CD8-positive, alpha-beta memory T cell (primary cell): Measurements from ENCODE around the gene ZP3. TPM values are rescaled to one million over a fixed set of nuclear protein-coding genes. Genes with fewer than 3 reads are reported as not detected.
"Not testable (repeated sequence)": the region's sequence is repeated elsewhere in the genome, so short reads cannot be mapped to it uniquely, and the experiment has no call there.

Source experiments
- CTCF ChIA-PET: fragments of 350-600 bp; sonication (Branson Sonifier 250); formaldehyde crosslinking; loops from one replicate; lab custom pipeline; 2021; ENCODE audit warnings: antibody characterized with exemption; lab: Charles Lee
- POLR2A ChIA-PET: fragments of 350-600 bp; sonication (Branson Sonifier 250); formaldehyde crosslinking; loops from one replicate; lab custom pipeline; 2021; ENCODE audit warnings: antibody characterized with exemption; lab: Charles Lee
- DNase-seq, 5 donors: peaks; one replicate each; pipeline versions ENCODE4 v3.0.0 to v3.0.0-alpha.2; 2020 to 2022; ENCODE audit warnings: mixed read lengths in 1 of 5
- H3K27ac ChIP-seq: one replicate; pipeline ENCODE4 v1.7.0; 2013; ENCODE audit warnings: low read depth, mild to moderate bottlenecking, low read length, moderate library complexity
- H3K27me3 ChIP-seq: 2 replicates; pipeline ENCODE4 v1.7.0; 2013; ENCODE audit warnings: low read length, mild to moderate bottlenecking; ENCODE audit not compliant: insufficient read depth, poor library complexity, severe bottlenecking
- H3K36me3 ChIP-seq: 2 replicates; pipeline ENCODE4 v1.7.0; 2013; ENCODE audit warnings: mild to moderate bottlenecking, low read length, moderate library complexity; ENCODE audit not compliant: insufficient read depth
- H3K4me1 ChIP-seq: 2 replicates; pipeline ENCODE4 v1.7.0; 2013; ENCODE audit warnings: mild to moderate bottlenecking, low read length, moderate library complexity; ENCODE audit not compliant: insufficient read depth
- H3K4me3 ChIP-seq: 2 replicates; pipeline ENCODE4 v1.7.0; 2013; ENCODE audit warnings: mild to moderate bottlenecking, low read length
- H3K9me3 ChIP-seq: 2 replicates; pipeline ENCODE4 v1.7.0; 2013; ENCODE audit warnings: mild to moderate bottlenecking, low read length
- H3K27ac Mint-ChIP-seq, 8 donors: one replicate each; pipeline ENCODE4 v1.8.0; 2020 to 2021; ENCODE audit warnings: mixed read lengths in 8 of 8, mild to moderate bottlenecking in 6 of 8, inconsistent platforms in 3 of 8, moderate library complexity in 3 of 8
- H3K27me3 Mint-ChIP-seq, 2 donors: one replicate each; pipeline ENCODE4 v1.8.0; 2020 to 2021; ENCODE audit warnings: mixed read lengths in 2 of 2, mild to moderate bottlenecking in 1 of 2, moderate library complexity in 1 of 2
- H3K36me3 Mint-ChIP-seq, 3 donors: one replicate each; pipeline ENCODE4 v1.8.0; 2020 to 2021; ENCODE audit warnings: mixed read lengths in 3 of 3, inconsistent platforms in 1 of 3, mild to moderate bottlenecking in 1 of 3
- H3K4me1 Mint-ChIP-seq, 3 donors: one replicate each; pipeline ENCODE4 v1.8.0; 2020 to 2021; ENCODE audit warnings: mixed read lengths in 3 of 3, inconsistent platforms in 1 of 3, mild to moderate bottlenecking in 1 of 3
- H3K4me3 Mint-ChIP-seq, 7 donors: one replicate each; pipeline ENCODE4 v1.8.0; 2020 to 2021; ENCODE audit warnings: mixed read lengths in 7 of 7, mild to moderate bottlenecking in 6 of 7, moderate library complexity in 4 of 7, inconsistent platforms in 2 of 7
- H3K9me3 Mint-ChIP-seq, 5 donors: one replicate each; pipeline ENCODE4 v1.8.0; 2020 to 2022; ENCODE audit warnings: mixed read lengths in 5 of 5, mild to moderate bottlenecking in 3 of 5, moderate library complexity in 2 of 5, inconsistent platforms in 1 of 5
- polyA plus RNA-seq: library from polyadenylated mRNA; unstranded; fragments of 300-500 nt; fragmentation: Illumina TruSeq; gene quantifications from one replicate; pipeline ENCODE4 v1.2.3, GENCODE V29; 2021
- total RNA-seq, 2 experiments: library from RNA; stranded (reverse); gene quantifications; one replicate each; pipeline ENCODE4 v1.2.3, GENCODE V29; 2021

Gene ZP3
- total and polyA plus RNA-seq, 3 experiments from 2014 or later: 1.6 to 2.2 (median 1.6) TPM

GRCh38 chr7:76409537-76409936 is 15.2 kb upstream of the ZP3 start, which contains the start of gene SSC4D:
Gene SSC4D, minus strand, starts transcription at chr7:76409697. Its CDS starts 5,258 bp downstream, at chr7:76404439.
- H3K4me1 ChIP-seq: no peaks in the 10 kb centered on the region
- DNase-seq: no peak
- H3K9me3 ChIP-seq: no peaks in the 10 kb centered on the region
- ChIA-PET CTCF (no interaction called here), POLR2A (no interaction called here)
- no peaks in the 10 kb centered on the region for H3K27me3 ChIP-seq
- no peaks in the 10 kb centered on the region for H3K36me3 ChIP-seq
- Mint-ChIP-seq H3K4me3 (no peak within 1 kb of the TSS), H3K36me3 (no peaks in the 10 kb centered on the region), H3K9me3 (no peaks in the 10 kb centered on the region), H3K4me1 (no peaks in the 10 kb centered on the region), H3K27ac (no peak within 1 kb of the TSS), H3K27me3 (peaks cover 0 to 2% of the 10 kb centered on the region in 2 donors)
- no peak within 1 kb of the TSS for H3K4me3 ChIP-seq
- no peak within 1 kb of the TSS for H3K27ac ChIP-seq

- H3K9me3 Mint-ChIP-seq: no peaks in the 10 kb centered on the region
- ChIA-PET CTCF (no interaction called here), POLR2A (no interaction called here)
- DNase-seq: no peak
- H3K27me3 Mint-ChIP-seq: peaks cover 0 to 2% of the 10 kb centered on the region in 2 donors
- no peaks in the 10 kb centered on the region for H3K36me3 ChIP-seq
- no peak overlapping the region for H3K27ac ChIP-seq
- H3K4me3 Mint-ChIP-seq: no peak overlapping the region
- no peaks in the 10 kb centered on the region for H3K27me3 ChIP-seq
- no peaks in the 10 kb centered on the region for H3K4me1 ChIP-seq
- H3K4me1 Mint-ChIP-seq: no peaks in the 10 kb centered on the region
- no peak overlapping the region for H3K4me3 ChIP-seq
- no peaks in the 10 kb centered on the region for H3K36me3 Mint-ChIP-seq
- H3K9me3 ChIP-seq: no peaks in the 10 kb centered on the region
- no peak overlapping the region for H3K27ac Mint-ChIP-seq
These were observed 13.1 kb upstream of the ZP3 start for GRCh38 chr7:76411626-76412025.

DNA sequence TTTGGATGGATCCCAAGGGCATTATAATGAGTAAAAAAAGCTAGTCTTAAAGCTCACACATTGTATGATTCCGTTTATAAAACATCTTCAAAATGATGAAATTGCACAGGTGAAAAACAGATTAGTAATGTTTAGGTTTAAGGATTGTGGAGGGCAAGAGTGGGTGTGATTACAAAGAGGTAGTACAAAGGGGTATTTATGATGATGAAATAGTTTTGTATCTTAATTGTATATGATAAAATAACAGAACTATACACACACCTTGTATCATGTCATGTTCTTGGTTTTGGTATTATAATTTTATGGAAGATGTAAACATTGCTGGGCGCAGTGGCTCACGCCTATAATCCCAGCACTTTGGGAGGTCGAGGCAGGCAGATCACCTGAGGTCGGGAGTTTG is 12.5 kb upstream of the ZP3 start:
- Mint-ChIP-seq H3K4me1 (no peaks in the 10 kb centered on the region), H3K27ac (no peak overlapping the region)
- POLR2A ChIA-PET: no interaction called here

DNA sequence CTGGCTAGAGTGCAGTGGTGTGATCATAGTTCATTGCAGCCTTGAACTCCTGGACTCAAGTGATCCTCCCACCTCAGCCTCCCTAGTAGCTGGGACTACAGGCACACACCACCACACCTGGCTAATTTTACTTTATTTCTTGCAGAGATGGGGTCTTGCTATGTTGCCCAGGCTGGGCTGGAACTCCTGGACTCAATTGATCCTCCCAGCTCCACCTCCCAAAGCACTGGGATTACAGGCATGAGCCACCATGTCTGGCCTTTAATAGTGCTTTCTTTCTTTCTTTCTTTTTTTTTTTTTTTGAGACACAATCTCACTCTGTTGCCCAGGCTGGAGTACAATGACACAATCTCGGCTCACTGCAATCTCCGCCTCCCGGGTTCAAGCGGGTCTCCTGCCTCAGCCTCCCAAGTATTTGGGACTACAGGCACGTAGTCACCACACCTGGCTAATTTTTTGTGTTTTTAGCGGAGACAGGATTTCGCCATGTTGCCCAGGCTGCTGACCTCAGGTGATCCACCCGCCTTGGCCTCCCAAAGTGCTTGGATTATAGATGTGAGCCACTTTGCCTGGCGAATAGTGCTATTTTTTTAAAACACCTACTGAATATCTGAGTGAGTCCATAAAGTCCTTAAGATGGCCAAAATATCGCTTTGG is 7.0 kb upstream of the ZP3 start:
- POLR2A ChIA-PET: not testable (repeated sequence)

More for the DNA sequence above, 12.5 kb upstream of the ZP3 start:
- peaks cover 0 to 2% of the 10 kb centered on the region in 2 donors for H3K27me3 Mint-ChIP-seq
- H3K9me3 Mint-ChIP-seq: no peaks in the 10 kb centered on the region
- no peak overlapping the region for H3K4me3 Mint-ChIP-seq
- no peak overlapping the region for H3K27ac ChIP-seq
- no peak for DNase-seq
- no peaks in the 10 kb centered on the region for H3K36me3 ChIP-seq
- no peaks in the 10 kb centered on the region for H3K4me1 ChIP-seq
- H3K36me3 Mint-ChIP-seq: no peaks in the 10 kb centered on the region
- H3K4me3 ChIP-seq: no peak overlapping the region
- no peaks in the 10 kb centered on the region for H3K9me3 ChIP-seq
- CTCF ChIA-PET: no interaction called here
- H3K27me3 ChIP-seq: no peaks in the 10 kb centered on the region

GRCh38 chr7:76421097-76421496 is 3.7 kb upstream of the ZP3 start:
- H3K9me3 Mint-ChIP-seq, H3K27ac Mint-ChIP-seq, H3K27me3 ChIP-seq, H3K9me3 ChIP-seq, CTCF ChIA-PET, H3K36me3 Mint-ChIP-seq, H3K4me3 Mint-ChIP-seq, H3K4me3 ChIP-seq, H3K27ac ChIP-seq, H3K36me3 ChIP-seq, H3K4me1 ChIP-seq, POLR2A ChIA-PET, DNase-seq: not testable (repeated sequence)
- Mint-ChIP-seq H3K27me3 (peaks cover 7 to 11% of the 10 kb centered on the region in 2 donors), H3K4me1 (peaks cover 7 to 13% (median 12%) of the 10 kb centered on the region in 3 donors)

More for the DNA sequence above, 7.0 kb upstream of the ZP3 start:
- H3K4me1 Mint-ChIP-seq, H3K9me3 Mint-ChIP-seq, H3K27ac Mint-ChIP-seq, H3K4me3 ChIP-seq, CTCF ChIA-PET, H3K36me3 ChIP-seq, H3K4me3 Mint-ChIP-seq, H3K4me1 ChIP-seq, H3K27ac ChIP-seq, H3K27me3 ChIP-seq, DNase-seq, H3K9me3 ChIP-seq, H3K27me3 Mint-ChIP-seq, H3K36me3 Mint-ChIP-seq: not testable (repeated sequence)

DNA sequence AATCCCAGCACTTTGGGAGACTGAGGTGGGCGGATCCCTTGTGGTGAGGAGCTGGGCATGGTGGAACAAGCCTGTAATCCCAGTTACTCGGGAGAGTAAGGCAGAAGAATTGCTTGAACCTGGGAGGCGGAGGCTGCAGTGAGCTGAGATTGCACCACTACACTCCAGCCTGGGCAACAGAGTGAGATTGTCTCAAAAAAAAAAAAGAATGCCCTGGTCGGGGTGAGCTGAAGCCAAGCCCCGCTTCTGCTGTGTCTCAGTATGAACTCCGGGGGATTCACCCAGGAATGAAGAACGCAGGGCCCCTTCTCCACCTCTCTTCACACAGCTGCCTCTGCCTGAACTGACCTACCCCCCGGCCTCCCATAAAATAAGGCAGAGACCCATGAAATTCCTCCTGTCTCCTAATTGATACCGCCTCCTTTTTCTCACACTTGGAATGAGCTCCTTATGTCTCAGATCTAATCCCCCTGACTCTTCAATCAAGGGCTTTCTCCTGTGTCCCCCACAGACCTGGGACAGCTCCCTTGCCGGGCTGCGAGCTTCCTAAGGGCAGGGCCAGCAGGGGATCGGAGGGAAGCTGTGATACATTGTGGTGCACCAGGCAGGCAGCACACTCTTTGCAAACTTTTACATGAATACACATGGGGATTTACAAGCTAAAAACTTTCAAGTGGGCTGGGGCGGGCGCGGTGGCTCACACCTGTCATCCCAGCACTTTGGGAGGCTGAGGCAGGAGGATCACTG is 911 bp upstream of the ZP3 start:
- POLR2A ChIA-PET: no interaction called here
- H3K4me1 Mint-ChIP-seq: peaks cover 7 to 13% (median 12%) of the 10 kb centered on the region in 3 donors
- no peaks in the 10 kb centered on the region for H3K9me3 Mint-ChIP-seq
- peak overlapping the region in 1 of 7 donors; percentile 40 for H3K4me3 Mint-ChIP-seq
- DNase-seq: no peak
- Histone ChIP-seq H3K4me1 (no peaks in the 10 kb centered on the region), H3K27ac (no peak overlapping the region), H3K4me3 (no peak overlapping the region), H3K27me3 (no peaks in the 10 kb centered on the region), H3K36me3 (no peaks in the 10 kb centered on the region), H3K9me3 (no peaks in the 10 kb centered on the region)
- peaks cover 7 to 11% of the 10 kb centered on the region in 2 donors for H3K27me3 Mint-ChIP-seq
- peak overlapping the region in 1 of 8 donors; percentile 29 for H3K27ac Mint-ChIP-seq
- CTCF ChIA-PET: no interaction called here
- peaks cover 0 to 2% (median 0%) of the 10 kb centered on the region in 3 donors for H3K36me3 Mint-ChIP-seq

GRCh38 chr7:76425156-76425555 is 406 bp downstream of the ZP3 start:
- Mint-ChIP-seq H3K4me1 (peaks cover 7 to 13% (median 12%) of the 10 kb centered on the region in 3 donors), H3K36me3 (no peaks in the 10 kb centered on the region), H3K4me3 (no peak overlapping the region), H3K27me3 (peaks cover 7 to 10% of the 10 kb centered on the region in 2 donors), H3K9me3 (no peaks in the 10 kb centered on the region), H3K27ac (peak overlapping the region in 4 of 8 donors; percentile 29 to 83 (median 58))
- Histone ChIP-seq H3K27ac (no peak overlapping the region), H3K36me3 (no peaks in the 10 kb centered on the region), H3K4me3 (no peak overlapping the region), H3K9me3 (no peaks in the 10 kb centered on the region), H3K27me3 (no peaks in the 10 kb centered on the region), H3K4me1 (no peaks in the 10 kb centered on the region)
- no peak for DNase-seq
- CTCF ChIA-PET: no interaction called here
- POLR2A ChIA-PET: interaction anchor here (0.5 kb wide), 1 partner anchor 23 kb away, joined by 3 read pairs; no protein-coding TSS in a partner anchor

- H3K4me3 Mint-ChIP-seq: not testable (repeated sequence)
These were observed 808 bp downstream of the ZP3 start for GRCh38 chr7:76425558-76425957.

More at GRCh38 chr7:76425558-76425957, 808 bp downstream of the ZP3 start:
- DNase-seq, H3K36me3 Mint-ChIP-seq, H3K36me3 ChIP-seq, POLR2A ChIA-PET, H3K9me3 Mint-ChIP-seq, H3K27ac ChIP-seq, H3K4me3 ChIP-seq, H3K4me1 ChIP-seq, H3K9me3 ChIP-seq, H3K27ac Mint-ChIP-seq, H3K27me3 ChIP-seq, H3K27me3 Mint-ChIP-seq, CTCF ChIA-PET: not testable (repeated sequence)
- peaks cover 7 to 13% (median 12%) of the 10 kb centered on the region in 3 donors for H3K4me1 Mint-ChIP-seq
